Ramos (cell line): ENCODE results near the gene MDP1.
"Not testable (repeated sequence)": the region's sequence is repeated elsewhere in the genome, so short reads cannot be mapped to it uniquely, and the experiment has no call there.

ENCODE experiments used
- in situ Hi-C: fragments of 300-500 bp; cut with MboI; formaldehyde crosslinking; loops from one replicate; pipeline ENCODE4 v1.14.3; 2022; ENCODE audit warnings: low sequenced_read_pairs; ENCODE audit not compliant: unreplicated experiment

Gene MDP1

DNA sequence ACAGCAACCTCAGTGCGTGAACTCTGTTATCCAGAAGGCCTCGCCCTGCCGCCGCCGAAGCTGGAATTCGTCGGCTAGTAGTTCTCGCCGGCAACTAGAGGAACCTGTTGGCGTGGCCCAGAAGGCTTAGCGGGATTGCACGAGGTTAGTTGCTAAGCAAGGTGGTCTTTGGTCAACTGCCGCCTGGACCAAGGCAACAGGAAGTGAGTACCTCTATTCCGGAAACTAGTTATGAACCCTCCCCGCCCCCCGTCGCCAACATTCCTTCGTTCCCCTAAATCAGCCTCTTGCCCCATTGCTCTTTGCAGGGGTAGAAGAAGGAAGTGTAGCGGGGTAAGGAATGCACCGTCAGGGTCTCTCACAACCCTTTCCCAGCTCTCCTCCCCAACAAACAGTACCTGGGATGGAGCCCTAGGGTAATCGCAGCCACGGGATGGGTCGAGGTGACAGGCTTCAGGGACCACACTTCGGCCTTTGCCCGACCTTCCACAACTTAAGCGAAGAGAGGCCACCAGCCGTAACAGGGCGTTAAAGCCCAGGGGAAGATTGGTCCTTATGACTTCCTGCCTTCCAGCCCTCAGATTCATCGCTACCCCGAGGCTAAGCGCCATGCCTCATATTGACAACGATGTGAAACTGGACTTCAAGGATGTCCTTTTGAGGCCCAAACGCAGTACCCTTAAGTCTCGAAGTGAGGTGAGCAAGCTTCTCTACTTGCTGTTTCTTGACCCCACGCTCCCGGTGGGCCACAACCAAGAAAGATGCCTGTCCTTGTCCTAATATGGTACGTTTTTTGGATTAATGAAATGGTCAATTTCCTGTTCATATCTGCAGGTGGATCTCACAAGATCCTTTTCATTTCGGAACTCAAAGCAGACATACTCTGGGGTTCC lies 17.0 kb upstream of the MDP1 start, which contains the start of gene GMPR2:
Gene GMPR2 (plus strand): TSS at position 285 of the 893 bp plus-strand sequence. CDS start 325 bp downstream, at position 610.
- in situ Hi-C loops: no loop called here

DNA sequence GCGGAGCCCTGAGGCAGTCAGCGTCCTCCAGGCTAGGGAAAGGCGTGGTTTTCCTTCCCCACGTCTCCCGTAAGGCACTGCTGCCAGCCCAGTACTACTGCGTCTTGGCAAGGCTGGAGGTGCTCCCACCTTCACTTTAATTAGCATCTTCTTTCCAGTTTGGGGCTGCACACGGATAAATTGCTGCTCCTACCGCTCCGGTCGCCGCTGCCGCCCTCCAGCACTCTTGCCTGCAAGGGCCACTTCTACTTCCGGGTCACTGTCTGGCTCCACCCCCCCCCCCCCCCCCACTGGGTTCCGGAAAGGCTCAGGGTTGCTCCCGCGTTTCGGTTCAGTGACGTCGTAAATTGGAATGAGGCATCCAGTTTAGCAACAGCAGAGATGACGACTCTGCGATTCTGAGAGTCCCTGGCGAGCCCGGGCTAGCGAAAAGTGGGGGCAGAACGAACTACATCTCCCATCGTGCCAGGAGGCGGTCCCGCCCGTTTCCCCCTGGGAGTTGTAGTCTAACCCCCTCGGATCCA lies 16.3 kb upstream of the MDP1 start, which contains the start of gene NEDD8:
Gene NEDD8 (minus strand): TSS at position 247 of the 524 bp plus-strand sequence. CDS start 100 bp downstream, at position 147.
- in situ Hi-C loops: no loop called here

DNA sequence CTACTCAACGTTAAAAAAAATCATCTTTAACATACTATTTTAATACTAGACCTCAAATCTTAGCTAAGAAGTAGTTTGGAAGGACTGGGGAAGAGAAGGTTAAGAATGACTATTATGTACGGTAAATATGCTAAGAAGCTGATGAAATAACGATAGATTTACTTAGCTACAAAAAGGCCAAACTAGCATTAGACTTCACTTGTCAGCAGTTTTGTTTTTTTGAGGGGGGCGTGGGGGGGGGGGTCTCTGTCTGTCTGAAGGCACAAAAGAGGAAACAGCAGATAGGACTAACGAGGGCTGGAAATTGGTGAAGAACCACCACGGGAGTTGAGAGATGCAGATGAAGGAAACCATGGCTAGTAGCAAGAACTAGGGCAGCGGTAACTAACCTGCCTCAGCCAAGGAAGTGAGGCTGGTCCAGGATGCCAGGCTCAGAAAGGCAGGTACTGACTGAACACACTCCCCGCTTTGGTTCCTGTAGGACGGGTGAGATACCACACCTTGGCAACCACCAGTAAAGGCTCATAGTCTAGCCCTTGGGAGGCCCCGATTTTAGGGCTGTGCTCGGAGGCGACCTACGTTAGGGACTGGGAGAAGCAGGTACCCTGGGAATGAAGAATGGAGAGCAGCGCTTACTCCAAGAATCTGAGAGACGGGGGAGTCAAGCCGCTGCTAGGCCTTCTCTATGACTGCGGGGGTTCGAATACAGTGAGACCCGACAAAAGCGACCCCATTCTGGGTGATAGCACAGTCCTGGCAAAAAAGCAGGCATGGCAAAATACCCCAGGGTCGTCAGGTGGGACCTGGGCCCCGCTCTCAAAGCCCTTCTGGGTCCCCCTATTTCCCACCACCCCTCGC lies 15.6 kb upstream of the MDP1 start:
- in situ Hi-C loops: no loop called here

DNA sequence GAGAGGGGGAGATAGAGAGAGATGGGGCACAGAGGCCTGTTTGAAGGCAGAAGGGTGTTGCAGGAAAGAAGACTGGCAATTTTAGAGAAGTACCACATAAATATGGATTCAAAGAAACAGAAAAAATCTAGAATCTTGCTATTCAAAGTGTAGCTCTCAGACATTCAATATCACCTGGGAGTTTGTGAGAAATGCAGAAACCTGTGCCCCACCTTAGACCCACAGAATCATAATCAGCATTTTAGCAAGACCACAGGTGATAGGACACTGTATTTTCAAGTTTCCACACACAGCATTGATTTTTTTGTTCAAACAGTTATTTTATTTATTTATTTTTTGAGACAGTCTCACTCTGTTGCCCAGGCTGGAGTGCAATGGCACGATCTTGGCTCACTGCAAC lies 13.0 kb upstream of the MDP1 start:
- in situ Hi-C loops: no loop called here

DNA sequence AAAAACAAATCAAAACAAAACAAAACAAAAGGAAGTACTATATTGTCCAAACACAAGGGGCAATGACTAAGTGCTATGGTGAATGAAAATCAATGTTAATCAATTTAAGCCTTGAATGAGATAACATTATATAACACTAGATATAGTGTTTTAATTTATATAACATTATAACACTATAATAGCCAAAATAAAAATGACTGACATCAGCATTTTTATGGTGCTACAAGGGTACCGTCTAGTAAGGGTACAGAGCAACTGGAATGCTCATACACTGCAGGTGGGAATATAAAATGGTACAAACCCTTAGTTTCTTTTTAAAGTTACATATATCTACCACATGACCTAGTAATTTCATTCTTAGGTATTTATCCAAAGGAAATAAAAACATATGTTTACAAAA lies 10.6 kb upstream of the MDP1 start:
- in situ Hi-C loops: no loop called here

DNA sequence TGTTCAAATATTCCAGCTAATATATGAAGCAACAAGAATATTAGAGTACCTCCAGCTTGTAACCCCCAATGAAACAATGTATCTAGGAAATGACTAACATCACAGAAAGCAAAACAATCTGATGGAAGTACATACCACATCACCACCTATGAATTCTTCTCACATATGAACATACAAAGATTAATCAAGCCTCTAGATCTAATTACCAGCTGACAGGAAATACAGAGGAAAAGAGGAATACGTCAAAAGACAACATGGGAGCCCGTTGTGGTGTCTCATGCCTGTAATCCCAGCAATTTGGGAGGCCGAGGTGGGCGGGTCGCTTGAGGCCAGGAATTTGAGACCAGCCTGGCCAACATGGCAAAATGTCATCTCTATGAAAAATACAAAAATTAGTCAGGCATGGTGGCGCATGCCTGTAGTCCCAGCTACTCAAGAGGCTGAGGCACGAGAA lies 8.8 kb upstream of the MDP1 start:
- in situ Hi-C loops: no loop called here

DNA sequence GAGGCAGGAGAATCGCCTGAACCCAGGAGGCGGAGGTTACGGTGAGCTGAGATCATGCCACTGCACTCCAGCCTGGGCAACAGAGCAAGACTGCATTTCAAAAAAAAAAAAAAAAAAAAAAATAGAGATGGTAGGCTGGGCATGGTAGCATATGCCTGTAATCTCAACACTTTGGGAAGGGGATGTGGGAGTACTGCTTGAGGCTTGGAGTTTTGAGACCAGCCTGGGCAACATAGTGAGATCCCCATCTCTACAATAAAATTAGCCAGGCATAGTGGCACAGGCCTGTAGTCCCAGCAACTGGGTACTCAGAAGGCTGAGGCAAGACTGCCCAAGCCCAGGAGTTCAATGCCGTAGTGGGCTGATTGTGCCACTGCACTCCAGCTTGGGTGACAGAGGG lies 7.1 kb upstream of the MDP1 start:
- in situ Hi-C loops: not testable (repeated sequence)

DNA sequence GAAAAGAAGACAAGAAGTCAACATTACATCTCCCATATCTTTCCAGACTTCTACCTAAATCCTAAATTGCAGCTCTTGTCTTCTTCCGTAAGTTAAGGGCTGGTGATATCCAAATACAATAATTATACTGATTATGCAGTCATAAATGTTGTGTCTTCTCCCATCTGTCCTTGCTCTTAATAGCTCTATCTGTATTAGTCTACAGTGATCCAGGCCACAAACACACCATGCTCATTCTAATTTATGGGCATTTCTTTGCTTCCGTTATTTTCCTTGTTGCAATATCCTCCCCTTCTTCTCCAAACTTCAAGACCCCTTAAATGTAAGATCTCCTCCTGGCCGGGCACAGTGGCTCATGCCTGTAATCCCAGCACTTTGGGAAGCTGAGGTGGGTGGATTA lies 3.7 kb upstream of the MDP1 start:
- in situ Hi-C loops: no loop called here

DNA sequence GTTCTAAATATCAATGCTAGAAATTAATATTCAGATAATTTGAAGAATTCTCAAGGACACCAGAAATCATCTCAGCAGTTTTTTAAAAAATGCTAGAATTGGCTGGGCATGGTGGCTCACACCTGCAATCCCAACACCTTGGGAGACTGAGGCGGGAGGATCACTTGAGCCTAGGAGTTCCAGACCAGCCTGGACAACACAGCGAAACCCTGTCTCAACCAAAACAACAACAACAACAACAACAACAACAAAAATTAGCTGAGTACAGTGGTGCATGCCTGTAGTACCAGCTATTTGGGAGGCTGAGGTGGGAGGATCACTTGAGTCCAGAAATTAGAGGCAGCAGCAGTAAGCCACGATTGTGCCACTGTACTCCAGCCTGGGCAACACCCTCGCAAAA lies 3.2 kb upstream of the MDP1 start:
- in situ Hi-C loops: no loop called here

DNA sequence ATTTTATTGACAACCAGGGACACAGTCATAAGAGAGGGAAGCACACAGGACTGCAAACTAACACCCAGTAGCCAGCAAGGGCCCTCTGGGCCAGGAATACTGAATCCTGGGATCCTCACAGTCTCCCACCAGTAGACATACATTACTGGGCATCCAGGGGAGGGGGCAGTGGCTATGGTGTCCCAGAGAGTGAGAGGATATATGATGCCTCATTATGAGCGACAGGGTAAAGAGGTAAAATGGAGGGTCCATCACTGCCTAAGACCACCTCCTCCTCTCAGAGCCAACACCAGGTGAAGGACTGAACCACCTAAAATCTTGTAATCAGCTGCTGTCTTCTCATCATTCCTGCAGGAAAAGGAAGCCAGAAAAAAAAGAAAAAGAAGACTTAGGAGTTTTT lies 1.0 kb upstream of the MDP1 start:
- in situ Hi-C loops: not testable (repeated sequence)

DNA sequence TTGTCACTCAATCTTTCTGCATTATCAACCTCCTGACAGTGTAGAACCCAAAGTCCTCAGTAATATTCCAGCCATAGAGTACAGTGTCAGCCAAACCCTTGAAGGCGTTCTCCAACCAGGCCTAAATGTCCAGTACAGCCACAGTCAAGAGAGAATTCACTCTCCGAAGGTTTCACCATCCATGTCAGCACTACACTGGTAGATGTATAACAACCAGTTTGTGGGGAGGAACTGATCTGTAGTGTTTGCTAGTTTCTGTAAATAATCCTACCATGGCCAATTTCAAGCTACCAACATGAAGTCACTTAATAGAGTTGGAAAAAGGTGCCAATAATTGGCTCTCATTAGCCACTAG lies 456 bp upstream of the MDP1 start:
- in situ Hi-C loops: no loop called here

DNA sequence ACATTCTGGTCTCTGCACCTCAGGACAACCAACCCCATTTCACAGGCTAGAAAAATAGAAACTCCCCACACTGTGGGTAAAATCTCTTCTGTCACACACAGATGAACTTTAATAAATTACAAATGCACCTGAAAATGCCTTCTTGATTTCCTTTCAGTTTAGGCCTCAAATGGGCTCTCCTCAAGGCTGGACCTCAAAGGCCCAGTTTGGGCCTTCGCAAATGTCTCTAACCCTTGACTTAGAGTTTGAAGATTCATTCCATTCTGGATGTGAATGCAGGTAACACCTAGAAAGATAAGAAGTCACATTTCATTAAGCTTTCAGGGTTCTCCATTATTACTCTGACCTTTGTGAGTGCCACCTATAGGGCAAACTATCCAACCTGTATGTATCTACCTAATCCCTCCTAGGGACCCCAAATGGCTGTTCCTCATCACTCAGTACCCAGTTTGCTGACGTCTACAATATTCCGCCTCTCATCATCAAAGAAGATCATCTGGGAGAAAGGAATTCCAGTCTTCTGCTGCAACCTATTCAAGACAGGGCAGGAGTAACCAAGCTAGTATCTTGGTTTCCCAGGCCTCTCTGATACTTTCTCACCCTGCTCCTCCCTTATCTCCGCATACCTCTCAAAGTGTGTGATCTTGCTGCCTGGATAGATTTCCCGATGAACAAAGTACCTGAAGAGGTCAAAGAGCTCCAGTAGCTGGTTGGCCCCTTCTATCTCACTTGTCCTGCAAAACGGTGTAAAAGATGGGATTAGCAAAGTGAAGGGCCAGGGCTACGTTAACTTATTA lies 1.8 kb downstream of the MDP1 start:
- in situ Hi-C loops: no loop called here

DNA sequence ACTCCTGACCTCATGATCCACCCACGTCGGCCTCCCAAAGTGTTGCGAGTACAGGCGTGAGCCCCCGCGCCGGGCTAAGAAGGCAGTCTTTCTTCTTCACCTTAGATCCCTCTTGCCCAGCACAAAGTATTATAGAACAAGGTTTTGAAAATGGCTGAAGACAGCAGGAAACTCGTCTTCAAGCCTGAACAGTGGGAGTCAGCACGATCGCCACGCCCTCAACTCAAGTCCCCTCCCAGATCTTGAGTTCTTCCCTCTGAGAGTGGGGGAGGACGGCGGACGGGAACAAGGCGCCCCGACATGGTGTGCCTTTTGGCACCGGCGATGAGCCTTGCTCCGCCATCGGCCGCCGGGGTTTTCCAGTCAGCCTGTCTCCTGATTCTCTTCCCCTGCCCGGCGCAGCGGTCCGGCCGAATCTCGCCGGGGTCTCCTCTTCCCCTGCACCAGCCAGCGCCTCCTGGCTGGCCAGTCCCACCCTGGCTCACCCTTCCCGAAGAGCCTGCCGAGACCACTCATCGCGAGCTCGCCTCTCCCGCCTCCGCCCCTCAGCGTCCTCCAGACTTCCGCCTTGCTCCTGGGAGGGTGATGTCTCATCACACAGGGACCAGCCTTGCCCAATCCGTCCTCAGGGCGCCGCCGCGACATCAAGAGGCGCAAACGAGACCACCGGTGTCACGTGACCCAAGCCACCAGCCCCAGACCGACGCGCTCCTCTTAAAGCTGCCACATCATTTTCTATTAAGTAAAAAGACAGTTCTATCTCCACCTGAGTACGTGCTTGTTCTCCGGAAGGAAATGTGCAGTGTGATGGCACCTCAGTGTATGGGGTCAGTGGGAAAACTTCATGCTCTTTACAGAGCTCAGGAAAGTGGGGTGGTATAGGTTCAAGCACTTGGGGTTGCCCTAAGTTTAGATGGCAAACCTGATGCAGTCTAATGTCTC lies 2.7 kb downstream of the MDP1 start, which contains the start of gene CHMP4A:
Gene CHMP4A (minus strand): TSS at position 565 of the 942 bp plus-strand sequence. CDS start 49 bp downstream, at position 516.
- in situ Hi-C loops: no loop called here

DNA sequence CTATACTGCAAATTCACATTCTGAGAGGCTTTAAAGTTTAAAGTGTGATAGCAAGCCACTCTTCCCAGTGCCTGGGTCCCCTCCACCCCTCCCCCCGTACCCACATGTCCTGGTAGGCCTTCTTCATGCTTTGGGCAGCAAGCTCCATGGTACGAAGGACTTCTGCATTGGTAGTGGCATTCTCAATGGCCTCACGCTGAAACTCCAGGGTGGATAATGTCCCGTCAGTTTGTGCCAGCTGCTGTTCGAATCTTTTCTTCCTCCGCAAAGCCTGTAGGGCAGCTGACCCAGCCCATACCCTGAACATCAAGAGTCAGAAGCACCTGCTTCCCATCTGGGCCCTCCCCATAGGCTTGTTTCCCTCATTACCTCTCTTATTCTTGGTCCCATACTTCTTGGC lies 4.6 kb downstream of the MDP1 start:
- in situ Hi-C loops: no loop called here

DNA sequence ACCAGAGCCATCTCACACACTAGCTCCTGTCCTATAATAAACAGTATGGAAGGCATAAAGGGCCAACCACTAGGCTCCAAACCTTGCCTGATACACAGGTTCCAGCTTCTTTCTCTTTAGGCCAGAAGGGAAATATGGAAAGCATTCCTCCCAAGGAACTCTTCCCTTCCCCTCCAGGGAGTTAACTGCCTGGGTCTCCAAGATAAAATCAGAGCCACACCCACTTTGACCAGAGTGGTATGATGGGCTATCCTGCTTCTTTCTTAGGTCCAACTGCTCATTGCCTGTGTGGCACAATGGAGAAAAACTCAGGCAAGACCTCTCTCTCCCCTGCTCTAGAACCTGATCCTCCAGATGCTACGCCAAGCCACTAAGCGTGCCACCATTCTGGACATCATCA lies 8.2 kb downstream of the MDP1 start:
- in situ Hi-C loops: no loop called here

DNA sequence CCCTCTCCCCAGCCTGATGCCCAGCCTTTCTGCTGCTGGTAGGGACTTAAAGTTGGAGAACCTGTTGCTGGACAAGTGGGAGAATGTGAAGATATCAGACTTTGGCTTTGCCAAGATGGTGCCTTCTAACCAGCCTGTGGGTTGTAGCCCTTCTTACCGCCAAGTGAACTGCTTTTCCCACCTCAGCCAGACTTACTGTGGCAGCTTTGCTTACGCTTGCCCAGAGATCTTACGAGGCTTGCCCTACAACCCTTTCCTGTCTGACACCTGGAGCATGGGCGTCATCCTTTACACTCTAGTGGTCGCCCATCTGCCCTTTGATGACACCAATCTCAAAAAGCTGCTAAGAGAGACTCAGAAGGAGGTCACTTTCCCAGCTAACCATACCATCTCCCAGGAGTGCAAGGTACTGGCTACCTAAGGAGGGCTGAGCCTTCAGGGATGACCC lies 8.7 kb downstream of the MDP1 start:
- in situ Hi-C loops: no loop called here

DNA sequence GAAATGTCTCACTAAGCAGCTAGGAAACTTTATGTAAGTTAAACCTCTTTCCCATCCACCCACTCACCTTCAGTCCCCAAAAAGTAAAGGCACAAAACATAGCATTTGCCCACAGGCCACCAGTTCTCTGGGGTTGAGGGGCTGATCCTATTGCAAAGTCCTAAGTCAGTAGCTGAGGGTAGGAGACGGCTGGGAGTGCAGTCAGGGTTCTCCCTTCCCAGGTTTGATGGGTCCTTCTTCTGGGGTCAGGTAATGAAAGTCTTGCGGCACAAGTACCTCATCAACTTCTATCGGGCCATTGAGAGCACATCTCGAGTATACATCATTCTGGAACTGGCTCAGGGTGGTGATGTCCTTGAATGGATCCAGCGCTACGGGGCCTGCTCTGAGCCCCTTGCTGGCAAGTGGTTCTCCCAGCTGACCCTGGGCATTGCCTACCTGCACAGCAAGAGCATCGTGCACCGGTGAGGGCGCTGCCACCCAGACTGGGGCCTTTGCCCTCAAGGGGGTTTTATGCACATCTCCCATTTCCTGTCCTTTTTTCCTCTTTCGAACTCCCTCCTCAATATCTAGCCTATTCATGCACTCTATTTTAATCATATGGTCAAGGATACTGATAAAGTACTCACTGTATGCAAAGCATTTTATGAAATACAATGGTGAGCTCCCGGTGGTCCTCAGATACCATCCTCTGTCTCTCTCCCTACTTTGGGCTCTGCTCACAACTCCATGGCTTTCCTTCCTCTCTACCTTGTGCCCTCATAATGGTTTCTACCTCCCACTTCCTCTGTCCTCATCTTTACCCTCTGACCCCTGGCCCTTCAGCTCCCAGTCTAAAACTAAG lies 9.4 kb downstream of the MDP1 start:
- in situ Hi-C loops: no loop called here
